ENCODE data around the gene CFAP43. TPM values are rescaled to one million over a fixed set of nuclear protein-coding genes. Genes with fewer than 3 reads are reported as not detected.
A peak's percentile ranks its signal among the peaks of the same experiment; 100 is the strongest.

Gene CFAP43
- total RNA-seq, 1 experiment from 2014 or later: 0.42 TPM

DNA sequence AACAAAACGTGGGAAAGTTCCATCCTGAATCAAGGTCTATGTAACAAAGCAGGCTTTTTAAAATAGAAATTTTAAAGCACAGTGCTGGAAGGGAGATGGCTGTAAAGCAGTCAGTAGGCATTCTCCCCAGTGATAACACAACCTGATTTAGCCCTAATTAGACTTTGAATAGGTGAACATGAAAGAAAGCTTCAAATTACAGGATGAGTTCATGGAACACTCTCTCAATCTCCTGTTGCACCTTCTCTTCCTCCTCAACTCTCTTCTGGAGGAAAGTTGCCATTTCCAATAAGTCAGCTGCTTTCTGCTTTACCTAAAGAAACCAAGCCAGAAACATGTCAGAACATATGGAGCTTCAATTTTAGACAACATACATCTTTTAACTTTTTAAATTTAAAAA, 90.1 kb downstream of the CFAP43 start (continued):
- no peak for TF ChIP-seq NFYB (CRISPR knock-in tag; conservative IDR thresholded peaks at IDR 0.05; ENCODE audit: low read depth)
- TF ChIP-seq SOX15 (CRISPR knock-in tag; IDR thresholded peaks at IDR 0.05): no peak
- TF ChIP-seq, protein P1, sequence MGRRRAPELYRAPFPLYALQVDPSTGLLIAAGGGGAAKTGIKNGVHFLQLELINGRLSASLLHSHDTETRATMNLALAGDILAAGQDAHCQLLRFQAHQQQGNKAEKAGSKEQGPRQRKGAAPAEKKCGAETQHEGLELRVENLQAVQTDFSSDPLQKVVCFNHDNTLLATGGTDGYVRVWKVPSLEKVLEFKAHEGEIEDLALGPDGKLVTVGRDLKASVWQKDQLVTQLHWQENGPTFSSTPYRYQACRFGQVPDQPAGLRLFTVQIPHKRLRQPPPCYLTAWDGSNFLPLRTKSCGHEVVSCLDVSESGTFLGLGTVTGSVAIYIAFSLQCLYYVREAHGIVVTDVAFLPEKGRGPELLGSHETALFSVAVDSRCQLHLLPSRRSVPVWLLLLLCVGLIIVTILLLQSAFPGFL (CRISPR knock-in tag; IDR thresholded peaks at IDR 0.05; ENCODE audit: borderline replicate concordance): no peak
- no peak for TF ChIP-seq MYBL2 (CRISPR knock-in tag; IDR thresholded peaks at IDR 0.05)
- no peak for TF ChIP-seq ZNF138 (CRISPR knock-in tag; conservative IDR thresholded peaks at IDR 0.05)
- TF ChIP-seq, protein P2, sequence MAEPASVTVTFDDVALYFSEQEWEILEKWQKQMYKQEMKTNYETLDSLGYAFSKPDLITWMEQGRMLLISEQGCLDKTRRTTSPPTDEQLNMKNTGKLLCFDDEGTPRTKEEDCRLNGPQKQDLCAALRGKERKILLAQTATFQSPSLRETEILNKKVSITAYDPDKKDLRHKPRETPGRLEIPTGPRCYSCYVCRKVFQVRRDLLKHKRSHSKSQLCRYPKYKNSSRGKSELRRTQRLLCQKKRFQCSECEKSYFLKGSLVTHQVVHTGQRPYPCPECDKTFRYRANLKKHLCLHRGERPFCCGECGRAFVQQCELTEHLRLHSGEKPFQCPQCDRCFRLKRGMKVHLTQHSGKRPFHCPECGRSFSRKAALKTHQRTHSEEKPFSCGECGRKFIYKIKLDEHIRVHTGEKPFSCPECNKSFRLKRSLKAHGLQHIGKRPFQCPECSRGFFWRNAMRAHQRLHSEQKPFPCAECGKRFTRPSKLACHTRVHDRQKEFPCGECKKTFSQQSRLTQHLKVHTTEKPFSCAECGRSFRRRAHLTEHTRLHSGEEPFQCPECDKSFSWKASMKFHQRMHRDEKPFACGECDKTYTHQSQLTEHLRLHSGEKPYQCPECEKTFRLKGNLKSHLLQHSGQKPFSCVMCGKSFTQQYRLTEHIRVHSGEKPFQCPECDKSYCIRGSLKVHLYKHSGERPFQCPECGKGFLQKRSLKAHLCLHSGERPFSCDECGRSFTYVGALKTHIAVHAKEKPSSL (CRISPR knock-in tag; conservative IDR thresholded peaks at IDR 0.05): no peak
- TF ChIP-seq HMGA2 (CRISPR knock-in tag; IDR thresholded peaks at IDR 0.05): no peak
- TF ChIP-seq GRHL2 (CRISPR knock-in tag; IDR thresholded peaks at IDR 0.05; ENCODE audit: insufficient replicate concordance, severe bottlenecking): no peak

DNA sequence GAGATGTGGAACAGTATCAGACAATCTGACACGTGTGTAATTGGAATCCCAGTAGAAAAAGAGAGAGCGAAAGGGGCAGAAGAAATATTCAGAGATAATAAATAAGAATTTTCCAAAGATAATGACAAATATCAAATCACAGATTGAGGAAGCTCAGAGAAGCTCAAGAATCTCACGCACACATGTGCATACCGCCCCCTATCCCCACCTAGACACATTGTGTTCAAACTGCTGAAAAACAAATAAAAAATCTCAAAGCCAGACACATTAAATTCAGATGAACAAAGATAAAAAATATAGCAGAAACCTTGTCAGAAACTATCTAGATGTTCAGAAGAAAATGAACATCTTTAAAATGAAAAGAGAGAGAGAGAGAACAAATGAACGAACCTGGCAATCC, 92.9 kb downstream of the CFAP43 start:
- no peak for TF ChIP-seq NR1H2 (CRISPR knock-in tag; IDR thresholded peaks at IDR 0.05)
- TF ChIP-seq, protein P3, sequence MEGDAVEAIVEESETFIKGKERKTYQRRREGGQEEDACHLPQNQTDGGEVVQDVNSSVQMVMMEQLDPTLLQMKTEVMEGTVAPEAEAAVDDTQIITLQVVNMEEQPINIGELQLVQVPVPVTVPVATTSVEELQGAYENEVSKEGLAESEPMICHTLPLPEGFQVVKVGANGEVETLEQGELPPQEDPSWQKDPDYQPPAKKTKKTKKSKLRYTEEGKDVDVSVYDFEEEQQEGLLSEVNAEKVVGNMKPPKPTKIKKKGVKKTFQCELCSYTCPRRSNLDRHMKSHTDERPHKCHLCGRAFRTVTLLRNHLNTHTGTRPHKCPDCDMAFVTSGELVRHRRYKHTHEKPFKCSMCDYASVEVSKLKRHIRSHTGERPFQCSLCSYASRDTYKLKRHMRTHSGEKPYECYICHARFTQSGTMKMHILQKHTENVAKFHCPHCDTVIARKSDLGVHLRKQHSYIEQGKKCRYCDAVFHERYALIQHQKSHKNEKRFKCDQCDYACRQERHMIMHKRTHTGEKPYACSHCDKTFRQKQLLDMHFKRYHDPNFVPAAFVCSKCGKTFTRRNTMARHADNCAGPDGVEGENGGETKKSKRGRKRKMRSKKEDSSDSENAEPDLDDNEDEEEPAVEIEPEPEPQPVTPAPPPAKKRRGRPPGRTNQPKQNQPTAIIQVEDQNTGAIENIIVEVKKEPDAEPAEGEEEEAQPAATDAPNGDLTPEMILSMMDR (IDR thresholded peaks at IDR 0.05): peak; percentile 24; the same call in 1 of the 2 replicates
- H3K4me1 Mint-ChIP-seq: peaks cover 22% of the 10 kb centered on the region
- ChIA-PET CTCF (interaction anchor here (0.5 to 3.9 kb wide), 10 partner anchors 9 to 251 kb away, joined by 3 to 22 read pairs (median 6); partner anchors contain the start of genes GSTO1 and SFR1), POLR2A (interaction anchor here (1.5 kb wide), 1 partner anchor 18 kb away, joined by 4 read pairs; no protein-coding TSS in a partner anchor)
- H3K27ac Mint-ChIP-seq: no peak overlapping the region
- H3K4me3 Mint-ChIP-seq: no peak overlapping the region
- no peaks in the 10 kb centered on the region for H3K9me3 Mint-ChIP-seq
- no peaks in the 10 kb centered on the region; the same call in 1 of the 2 replicates for H3K27me3 Mint-ChIP-seq (ENCODE audit: low read depth)
- ATAC-seq (no peak), DNase-seq (ENCODE audit: low spot score) (no peak)
- no peaks in the 10 kb centered on the region for H3K36me3 Mint-ChIP-seq

DNA sequence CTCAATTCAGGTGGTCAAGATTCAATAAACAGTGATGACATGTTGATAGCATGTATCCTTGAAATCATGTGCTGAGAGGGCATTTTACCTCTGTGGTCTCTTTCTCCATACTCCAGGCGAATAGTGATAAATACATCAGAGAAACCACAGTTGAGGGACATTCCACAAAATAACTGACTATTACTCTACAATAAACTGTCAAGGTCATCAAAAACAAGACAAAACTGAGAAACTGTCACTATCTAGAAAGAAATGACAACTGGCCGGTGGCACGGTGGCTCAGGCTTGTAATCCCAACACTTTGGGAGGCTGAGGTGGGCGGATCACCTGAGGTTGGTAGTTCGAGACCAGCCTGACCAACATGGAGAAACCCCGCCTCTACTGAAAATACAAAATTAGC, 94.0 kb downstream of the CFAP43 start:
- POLR2A ChIA-PET: no interaction called here
- DNase-seq (ENCODE audit: low spot score) (no peak), ATAC-seq (no peak)
- H3K36me3 Mint-ChIP-seq: no peaks in the 10 kb centered on the region
- CTCF ChIA-PET: no interaction called here
- no peaks in the 10 kb centered on the region for H3K9me3 Mint-ChIP-seq
- no peaks in the 10 kb centered on the region for H3K27me3 Mint-ChIP-seq (ENCODE audit: low read depth)
- no peak overlapping the region for H3K4me3 Mint-ChIP-seq
- H3K27ac Mint-ChIP-seq: no peak overlapping the region
- H3K4me1 Mint-ChIP-seq: peaks cover 13% of the 10 kb centered on the region
- TF ChIP-seq, protein P4, sequence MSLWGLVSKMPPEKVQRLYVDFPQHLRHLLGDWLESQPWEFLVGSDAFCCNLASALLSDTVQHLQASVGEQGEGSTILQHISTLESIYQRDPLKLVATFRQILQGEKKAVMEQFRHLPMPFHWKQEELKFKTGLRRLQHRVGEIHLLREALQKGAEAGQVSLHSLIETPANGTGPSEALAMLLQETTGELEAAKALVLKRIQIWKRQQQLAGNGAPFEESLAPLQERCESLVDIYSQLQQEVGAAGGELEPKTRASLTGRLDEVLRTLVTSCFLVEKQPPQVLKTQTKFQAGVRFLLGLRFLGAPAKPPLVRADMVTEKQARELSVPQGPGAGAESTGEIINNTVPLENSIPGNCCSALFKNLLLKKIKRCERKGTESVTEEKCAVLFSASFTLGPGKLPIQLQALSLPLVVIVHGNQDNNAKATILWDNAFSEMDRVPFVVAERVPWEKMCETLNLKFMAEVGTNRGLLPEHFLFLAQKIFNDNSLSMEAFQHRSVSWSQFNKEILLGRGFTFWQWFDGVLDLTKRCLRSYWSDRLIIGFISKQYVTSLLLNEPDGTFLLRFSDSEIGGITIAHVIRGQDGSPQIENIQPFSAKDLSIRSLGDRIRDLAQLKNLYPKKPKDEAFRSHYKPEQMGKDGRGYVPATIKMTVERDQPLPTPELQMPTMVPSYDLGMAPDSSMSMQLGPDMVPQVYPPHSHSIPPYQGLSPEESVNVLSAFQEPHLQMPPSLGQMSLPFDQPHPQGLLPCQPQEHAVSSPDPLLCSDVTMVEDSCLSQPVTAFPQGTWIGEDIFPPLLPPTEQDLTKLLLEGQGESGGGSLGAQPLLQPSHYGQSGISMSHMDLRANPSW (CRISPR knock-in tag; conservative IDR thresholded peaks at IDR 0.05; ENCODE audit: low read depth): no peak
- no peak for TF ChIP-seq FOXJ3 (CRISPR knock-in tag; IDR thresholded peaks at IDR 0.05; ENCODE audit: borderline replicate concordance)
- TF ChIP-seq, protein P5, sequence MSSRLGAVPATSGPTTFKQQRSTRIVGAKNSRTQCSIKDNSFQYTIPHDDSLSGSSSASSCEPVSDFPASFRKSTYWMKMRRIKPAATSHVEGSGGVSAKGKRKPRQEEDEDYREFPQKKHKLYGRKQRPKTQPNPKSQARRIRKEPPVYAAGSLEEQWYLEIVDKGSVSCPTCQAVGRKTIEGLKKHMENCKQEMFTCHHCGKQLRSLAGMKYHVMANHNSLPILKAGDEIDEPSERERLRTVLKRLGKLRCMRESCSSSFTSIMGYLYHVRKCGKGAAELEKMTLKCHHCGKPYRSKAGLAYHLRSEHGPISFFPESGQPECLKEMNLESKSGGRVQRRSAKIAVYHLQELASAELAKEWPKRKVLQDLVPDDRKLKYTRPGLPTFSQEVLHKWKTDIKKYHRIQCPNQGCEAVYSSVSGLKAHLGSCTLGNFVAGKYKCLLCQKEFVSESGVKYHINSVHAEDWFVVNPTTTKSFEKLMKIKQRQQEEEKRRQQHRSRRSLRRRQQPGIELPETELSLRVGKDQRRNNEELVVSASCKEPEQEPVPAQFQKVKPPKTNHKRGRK (CRISPR knock-in tag; IDR thresholded peaks at IDR 0.05; ENCODE audit: borderline replicate concordance): no peak
- TF ChIP-seq GTF2I (CRISPR knock-in tag; conservative IDR thresholded peaks at IDR 0.05): no peak
- no peak for TF ChIP-seq EMX1 (CRISPR knock-in tag; IDR thresholded peaks at IDR 0.05)
- TF ChIP-seq TEAD4 (CRISPR knock-in tag; IDR thresholded peaks at IDR 0.05): no peak
- TF ChIP-seq, protein P6, sequence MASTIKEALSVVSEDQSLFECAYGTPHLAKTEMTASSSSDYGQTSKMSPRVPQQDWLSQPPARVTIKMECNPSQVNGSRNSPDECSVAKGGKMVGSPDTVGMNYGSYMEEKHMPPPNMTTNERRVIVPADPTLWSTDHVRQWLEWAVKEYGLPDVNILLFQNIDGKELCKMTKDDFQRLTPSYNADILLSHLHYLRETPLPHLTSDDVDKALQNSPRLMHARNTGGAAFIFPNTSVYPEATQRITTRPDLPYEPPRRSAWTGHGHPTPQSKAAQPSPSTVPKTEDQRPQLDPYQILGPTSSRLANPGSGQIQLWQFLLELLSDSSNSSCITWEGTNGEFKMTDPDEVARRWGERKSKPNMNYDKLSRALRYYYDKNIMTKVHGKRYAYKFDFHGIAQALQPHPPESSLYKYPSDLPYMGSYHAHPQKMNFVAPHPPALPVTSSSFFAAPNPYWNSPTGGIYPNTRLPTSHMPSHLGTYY (CRISPR knock-in tag; IDR thresholded peaks at IDR 0.05): no peak
- TF ChIP-seq, protein P7, sequence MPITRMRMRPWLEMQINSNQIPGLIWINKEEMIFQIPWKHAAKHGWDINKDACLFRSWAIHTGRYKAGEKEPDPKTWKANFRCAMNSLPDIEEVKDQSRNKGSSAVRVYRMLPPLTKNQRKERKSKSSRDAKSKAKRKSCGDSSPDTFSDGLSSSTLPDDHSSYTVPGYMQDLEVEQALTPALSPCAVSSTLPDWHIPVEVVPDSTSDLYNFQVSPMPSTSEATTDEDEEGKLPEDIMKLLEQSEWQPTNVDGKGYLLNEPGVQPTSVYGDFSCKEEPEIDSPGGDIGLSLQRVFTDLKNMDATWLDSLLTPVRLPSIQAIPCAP (CRISPR knock-in tag; IDR thresholded peaks at IDR 0.05): no peak
- TF ChIP-seq MYBL2 (CRISPR knock-in tag; IDR thresholded peaks at IDR 0.05): no peak
- TF ChIP-seq NR1H2 (CRISPR knock-in tag; IDR thresholded peaks at IDR 0.05): no peak

Data from WTC11 (cell line).